Measurements from ENCODE around the gene R3HDM2.
"Not testable (repeated sequence)": the region's sequence is repeated elsewhere in the genome, so short reads cannot be mapped to it uniquely, and the experiment has no call there.

Gene R3HDM2

DNA sequence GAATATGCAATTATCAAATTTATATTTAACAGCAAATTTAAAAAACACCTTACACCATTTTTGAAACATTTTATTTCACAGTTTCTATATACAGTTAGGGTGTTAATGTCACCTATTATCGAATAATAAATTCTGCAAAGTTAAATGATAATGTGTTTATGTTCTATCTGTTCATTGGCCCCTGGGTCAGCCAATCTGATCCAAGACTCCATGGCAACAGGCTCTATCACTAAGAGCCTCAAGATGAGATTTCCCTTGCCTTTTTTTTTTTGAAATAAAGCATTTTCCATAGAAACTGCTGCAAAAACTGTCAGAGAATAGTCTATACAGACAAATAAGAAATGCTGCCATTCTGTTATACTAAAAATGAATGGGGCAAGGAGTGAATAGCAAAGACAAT is 96.6 kb downstream of the R3HDM2 start:
- no peak for DNase-seq (ENCODE audit: low read depth in 1 of 2, low spot score in 1 of 2)

DNA sequence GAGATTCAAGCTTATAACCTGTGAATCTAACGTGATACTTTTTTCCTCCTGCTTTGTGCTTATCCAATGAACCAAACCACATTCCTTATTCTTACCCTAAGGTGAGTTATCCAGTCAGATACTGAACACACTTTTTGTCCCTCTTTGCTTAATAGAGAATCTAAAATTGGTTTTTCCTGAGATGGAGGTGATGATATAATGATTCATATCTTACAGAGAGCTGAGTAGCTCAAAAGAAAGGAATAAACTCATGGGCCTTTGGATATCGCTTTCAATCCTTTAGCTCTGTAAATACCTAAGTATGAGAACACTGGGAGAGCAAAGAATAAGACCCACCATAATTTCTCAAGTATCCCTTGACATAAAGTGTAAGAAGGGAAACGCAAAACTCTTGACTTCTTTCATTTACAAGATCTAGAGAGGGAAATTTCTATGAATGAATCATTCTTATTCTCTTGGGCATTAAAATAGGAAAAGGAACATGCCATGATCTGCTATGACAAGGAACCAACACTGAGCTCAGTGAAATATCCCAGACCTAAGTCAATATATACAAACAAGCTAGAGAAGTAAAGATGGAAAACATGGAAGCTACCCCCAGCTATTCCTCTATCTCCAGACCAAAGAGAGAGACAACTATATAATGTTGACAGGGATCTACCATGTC is 98.1 kb downstream of the R3HDM2 start:
- DNase-seq (ENCODE audit: low read depth in 1 of 2, low spot score in 1 of 2), result no peak

DNA sequence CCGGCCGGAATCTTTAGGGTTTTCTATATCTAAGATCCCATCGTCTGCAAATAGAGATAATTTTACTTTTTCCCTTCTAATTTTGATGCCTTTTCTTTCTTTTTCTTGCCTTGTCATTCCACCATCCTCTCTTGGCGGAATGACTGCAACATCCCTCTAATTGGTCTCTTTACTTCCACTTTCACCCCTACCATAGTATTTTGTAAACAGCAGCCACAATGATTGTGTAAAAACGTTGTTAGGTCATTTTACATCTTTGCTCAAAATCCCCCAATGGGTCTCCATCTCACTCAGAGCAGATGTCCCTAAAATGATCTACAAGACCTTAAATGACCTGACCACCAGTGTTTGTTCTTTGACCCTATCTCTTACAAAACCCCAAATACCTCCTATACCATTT is 99.9 kb downstream of the R3HDM2 start:
- no peak for DNase-seq (ENCODE audit: low read depth in 1 of 2, low spot score in 1 of 2)

DNA sequence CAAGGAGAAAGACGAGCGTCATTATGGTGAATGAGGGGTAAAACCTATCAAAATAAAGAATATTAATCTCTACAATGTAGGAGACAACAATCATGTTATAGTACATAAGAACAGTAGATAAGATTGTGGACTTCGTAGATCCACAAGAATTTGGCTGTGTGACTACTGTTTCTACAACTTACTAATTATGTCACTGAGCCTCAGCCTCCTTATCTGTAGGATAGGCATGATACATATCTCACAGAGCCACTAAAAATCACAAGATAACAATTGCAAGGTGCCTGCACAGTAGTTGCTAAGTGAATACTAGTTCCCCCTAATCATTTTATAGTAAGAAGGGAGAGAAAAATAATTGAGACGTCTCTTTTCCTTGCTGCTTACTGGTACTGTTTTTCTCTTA is 101.6 kb downstream of the R3HDM2 start:
- DNase-seq (ENCODE audit: low read depth in 1 of 2, low spot score in 1 of 2), result no peak

DNA sequence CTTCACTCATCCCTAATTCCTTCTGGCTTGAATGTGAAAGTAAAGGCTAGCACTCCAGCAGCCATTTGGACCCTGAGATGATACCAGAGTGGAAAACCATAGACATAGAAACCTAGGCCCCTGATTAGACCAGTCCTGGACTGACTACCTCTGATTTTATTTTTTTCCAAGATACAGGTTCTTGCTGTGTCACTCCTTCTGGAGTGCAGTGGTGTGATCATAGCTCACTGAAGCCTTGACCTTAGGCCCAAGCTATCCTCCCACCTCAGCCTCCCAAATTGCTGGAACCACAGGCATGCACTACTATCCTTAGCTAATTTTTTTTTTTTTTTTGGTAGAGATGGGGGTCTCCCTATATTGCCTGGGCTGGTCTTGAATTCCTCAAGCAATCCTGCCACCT is 105.4 kb downstream of the R3HDM2 start:
- DNase-seq (ENCODE audit: low read depth in 1 of 2, low spot score in 1 of 2), result no peak

DNA sequence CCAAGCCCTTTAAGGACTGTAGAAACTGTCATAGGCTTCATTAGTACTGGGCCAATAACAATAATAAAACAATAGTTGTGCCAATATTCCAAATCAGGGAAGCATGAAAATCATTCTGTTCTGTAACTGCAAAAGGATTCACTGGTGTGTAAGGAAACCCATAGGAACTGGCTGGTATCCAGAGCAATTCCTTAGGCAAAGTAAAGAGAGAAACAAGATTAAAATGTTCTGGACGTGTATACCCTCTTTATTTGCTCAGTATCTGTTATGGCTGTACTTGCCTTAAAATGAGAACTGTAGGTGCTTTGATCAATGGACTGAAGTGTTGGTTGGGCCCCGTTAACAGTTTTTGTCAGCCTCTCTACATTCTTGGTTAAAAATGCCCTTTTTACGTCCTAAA is 107.4 kb downstream of the R3HDM2 start:
- no peak for DNase-seq (ENCODE audit: low read depth in 1 of 2, low spot score in 1 of 2)

DNA sequence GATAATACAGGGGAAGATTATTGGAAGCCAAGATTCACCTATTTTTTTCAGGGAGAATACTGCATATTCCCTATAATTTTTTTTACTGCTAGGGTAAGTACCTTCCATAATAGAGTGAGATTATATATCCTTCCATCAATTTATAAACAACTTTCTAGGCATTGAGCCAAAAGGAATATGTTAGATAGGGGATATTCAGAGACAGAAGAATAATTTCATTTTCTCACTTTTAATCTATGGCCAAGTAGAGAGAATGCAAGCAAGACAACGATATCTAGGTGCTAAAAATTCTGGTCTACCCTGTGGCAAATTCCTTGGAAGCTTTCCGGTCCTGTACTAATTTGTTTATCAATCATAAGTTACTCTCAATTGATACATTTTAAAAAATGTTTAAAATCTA is 110.2 kb downstream of the R3HDM2 start:
- DNase-seq (ENCODE audit: low read depth in 1 of 2, low spot score in 1 of 2), result no peak

DNA sequence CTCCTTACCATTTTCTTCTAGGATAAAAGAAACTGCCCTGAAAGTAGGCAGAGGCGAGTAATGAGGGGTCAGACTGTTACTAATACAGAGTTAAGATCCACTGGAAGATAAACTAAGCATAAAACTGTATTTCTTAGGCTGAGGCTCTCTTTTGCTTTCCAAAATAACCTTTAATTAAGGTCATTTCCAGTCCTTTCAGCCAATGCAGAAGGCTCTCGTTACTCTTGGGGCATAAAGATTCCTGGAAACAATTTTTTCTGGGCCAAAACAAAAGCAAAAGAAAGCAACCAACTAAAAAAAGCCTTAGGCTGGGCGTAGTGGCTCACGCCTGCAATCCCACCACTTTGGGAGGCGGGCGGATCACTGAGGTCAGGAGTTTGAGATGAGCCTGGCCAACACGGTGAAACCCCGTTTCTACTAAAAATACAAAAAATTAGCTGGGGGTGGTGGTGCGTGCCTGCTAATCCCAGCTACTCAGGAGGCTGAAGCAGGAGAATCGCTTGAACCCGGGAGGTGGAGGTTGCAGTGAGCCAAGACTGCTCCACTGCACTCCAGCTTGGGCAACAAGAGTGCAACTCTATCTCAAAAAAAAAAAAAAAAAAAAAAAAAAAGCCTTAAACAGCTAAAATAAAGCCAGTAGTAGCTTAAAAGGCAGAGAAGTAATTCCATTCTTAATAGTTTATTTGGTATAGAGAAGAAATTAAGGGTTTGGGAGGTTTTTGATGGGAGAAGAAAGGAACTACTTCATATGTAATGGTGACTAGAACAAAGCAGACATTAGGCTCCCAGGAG is 111.0 kb downstream of the R3HDM2 start:
- no peak for DNase-seq (ENCODE audit: low read depth in 1 of 2, low spot score in 1 of 2)

DNA sequence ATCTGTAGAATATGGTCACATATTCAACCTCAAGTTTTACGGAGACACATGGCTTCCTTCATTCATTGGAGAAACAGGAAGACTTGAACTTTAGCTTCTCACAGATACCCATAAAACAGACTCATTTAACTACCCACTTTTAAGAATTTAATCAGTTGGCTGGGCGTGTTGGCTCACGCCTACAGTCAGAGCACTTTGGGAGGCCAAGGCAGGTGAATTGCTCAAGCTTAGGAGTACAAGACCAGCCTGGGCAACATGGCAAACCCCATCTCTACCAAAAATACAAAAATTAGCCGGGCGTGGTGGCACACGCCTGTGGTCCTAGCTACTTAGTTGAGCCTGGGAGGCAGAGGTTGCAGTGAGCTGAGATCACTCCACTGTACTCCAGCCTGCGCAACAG is 115.2 kb downstream of the R3HDM2 start:
- no peak for DNase-seq (ENCODE audit: low read depth in 1 of 2, low spot score in 1 of 2)

DNA sequence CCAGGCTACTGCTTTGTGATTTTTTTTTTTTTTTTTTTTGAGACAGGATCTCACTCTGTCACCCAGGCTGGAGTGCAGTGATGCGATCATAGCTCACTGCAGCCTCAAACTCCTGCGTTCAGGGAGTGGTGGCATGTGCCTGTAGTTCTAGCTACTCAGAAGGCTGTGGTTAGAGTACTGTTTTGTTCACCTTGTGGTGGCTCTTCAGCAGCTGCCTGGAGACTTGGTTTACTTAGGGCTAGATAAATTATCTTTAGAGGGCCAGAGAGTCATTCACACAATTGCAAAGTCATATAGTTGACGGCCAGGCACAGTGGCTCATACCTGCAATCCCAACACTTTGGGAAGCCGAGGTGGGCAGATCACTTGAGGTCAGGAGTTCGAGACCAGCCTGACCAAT is 118.6 kb downstream of the R3HDM2 start:
- not testable (repeated sequence) for DNase-seq (ENCODE audit: low read depth in 1 of 2, low spot score in 1 of 2)

DNA sequence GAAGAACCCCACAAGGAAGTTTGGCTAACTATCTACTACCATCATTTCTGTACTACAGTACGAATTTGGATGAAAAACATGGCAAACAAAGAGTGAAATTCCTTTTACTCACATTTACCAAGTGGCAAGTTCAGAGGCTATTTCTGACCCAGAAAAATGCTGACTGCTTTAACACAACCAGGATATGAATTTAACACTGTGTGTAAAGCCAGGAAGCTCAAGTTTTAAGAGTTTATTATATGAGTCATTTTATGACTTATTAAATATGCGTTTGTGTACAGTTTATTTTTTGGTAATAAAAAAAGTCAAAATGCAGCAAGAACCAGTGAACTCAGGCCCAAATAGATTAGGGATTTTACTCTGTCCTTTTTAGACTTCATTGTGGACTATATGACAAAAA is 121.4 kb downstream of the R3HDM2 start:
- no peak for DNase-seq (ENCODE audit: low read depth in 1 of 2, low spot score in 1 of 2)

DNA sequence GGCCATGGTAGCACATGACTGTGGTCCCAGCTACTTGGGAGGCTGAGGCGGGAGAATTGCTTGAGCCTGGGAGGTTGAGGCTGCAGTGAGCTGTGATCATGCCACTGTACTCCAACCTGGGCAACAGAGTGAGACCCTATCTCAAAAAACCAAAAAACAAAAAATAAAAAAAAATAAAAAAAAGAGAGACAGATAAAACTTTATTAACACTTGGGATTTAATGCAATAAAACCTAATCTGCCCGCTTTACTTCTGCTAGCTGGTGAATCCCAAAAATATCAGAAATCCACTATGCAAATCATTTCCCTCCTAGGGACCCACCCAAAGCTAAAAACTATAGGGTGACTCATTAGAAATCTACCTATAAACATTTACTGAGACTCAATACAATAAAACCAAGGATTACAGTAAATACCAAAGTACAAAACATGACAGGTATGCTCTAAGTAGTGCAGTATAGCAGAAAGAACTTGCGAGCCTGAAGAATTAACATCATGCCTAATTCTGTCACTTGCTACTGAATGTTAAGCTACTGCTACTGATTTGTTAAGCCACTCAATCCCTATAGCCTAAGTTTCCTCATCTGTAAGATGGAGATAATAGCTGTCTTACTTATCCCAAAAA is 129.8 kb downstream of the R3HDM2 start:
- no peak for DNase-seq (ENCODE audit: low read depth in 1 of 2, low spot score in 1 of 2)

DNA sequence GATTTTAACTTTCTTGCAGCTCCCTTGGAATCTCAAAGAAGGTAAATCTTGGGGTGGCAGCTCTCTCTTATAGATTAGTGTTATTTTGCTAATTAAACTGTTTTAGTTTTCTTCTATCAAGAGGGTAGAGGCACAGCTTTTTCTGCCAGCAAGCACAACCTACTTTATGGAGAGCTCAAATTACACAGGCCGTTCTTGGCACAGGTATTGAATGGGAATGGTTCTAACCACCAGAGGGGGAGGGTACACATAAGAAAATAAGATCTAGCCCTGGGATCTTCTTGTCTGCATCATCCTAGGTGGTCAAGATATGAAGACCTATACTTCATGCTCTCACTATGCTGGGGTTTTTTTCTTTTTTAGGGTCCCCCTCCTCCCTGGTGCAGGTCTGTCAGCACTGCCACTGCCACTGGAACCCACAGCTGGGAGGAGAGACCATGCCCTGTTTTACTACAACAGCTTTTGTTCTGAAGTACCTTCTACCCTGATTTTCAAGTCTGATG is 131.3 kb downstream of the R3HDM2 start:
- no peak for DNase-seq (ENCODE audit: low read depth in 1 of 2, low spot score in 1 of 2)

DNA sequence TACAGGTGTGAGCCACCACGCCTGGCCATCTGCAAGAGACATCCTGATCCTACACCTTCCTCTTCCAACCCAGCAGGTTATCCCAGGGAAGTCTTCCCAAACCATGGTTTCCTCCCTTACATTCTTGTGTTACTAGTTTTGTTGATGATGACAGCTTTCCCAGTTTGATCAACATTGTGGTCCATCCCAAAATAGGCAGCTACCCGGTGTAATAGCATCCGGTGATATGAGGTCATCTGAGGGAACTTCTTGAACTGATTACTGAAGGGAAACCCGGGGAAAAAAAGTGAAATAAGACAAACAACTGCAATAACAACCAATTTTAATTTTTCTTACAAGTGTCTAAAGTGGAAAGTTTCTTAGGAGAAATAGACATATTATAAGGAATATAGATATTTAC is 134.6 kb downstream of the R3HDM2 start:
- no peak for DNase-seq (ENCODE audit: low read depth in 1 of 2, low spot score in 1 of 2)

DNA sequence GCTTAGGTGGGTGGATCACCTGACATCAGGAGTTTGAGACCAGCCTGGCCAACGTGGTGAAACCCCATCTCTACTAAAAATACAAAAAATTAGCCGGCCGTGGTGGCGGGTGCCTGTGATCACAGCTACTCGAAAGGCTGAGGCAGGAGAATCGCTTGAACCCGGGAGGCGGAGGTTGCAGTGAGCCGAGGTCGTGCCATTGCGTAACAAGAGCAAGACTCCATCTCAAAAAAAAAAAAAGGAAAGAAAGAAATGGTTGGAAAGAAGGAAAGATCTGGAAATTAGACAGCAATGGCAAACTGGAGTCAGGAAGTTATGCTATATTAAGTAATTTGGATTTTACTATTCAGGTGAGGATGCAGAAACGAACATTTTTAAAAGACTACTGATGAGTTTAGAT is 148.8 kb downstream of the R3HDM2 start:
- DNase-seq (ENCODE audit: low read depth in 1 of 2, low spot score in 1 of 2), result not testable (repeated sequence)

DNA sequence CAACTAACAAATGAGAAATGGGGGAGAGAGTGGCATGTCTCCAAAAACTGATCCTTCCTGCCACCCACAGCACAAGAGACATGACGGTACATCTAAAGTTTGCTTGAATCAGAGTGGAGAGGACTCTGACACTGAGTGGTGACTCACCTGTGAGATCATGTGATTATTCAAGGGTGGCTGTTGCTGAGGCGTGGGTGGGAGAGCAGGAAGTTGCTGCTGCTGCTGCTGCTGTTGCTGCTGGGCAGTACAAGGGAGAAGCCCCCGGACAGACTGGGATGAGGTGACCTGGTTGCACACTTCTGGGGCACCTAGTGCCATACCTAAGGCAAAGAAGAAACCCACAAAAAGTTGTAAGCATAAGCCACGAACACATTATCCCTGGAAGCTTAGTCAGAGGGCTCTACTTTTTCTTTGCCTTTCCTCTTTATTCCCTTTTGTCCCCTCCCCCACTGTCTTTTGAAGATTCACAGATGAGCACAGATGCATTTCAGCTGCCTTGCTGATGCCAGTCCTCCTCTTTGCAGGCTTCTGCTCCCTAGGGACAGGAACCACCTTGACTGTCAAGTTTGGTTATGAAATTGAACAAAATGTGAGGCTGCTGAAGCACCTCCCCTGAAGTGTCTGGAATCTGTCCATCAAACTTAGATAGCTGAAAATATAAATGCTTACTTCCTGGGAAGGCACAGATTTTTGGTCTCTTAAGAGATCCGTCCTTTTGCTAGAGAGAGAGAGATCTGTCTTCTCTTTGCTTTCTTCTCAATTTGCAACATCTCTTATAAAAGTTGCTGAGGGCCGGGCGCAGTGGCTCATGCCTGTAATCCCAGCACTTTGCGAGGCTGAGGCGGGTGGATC is 150.4 kb downstream of the R3HDM2 start:
- peak; percentile 46 to 80 for DNase-seq (ENCODE audit: low read depth in 1 of 2, low spot score in 1 of 2)

DNA sequence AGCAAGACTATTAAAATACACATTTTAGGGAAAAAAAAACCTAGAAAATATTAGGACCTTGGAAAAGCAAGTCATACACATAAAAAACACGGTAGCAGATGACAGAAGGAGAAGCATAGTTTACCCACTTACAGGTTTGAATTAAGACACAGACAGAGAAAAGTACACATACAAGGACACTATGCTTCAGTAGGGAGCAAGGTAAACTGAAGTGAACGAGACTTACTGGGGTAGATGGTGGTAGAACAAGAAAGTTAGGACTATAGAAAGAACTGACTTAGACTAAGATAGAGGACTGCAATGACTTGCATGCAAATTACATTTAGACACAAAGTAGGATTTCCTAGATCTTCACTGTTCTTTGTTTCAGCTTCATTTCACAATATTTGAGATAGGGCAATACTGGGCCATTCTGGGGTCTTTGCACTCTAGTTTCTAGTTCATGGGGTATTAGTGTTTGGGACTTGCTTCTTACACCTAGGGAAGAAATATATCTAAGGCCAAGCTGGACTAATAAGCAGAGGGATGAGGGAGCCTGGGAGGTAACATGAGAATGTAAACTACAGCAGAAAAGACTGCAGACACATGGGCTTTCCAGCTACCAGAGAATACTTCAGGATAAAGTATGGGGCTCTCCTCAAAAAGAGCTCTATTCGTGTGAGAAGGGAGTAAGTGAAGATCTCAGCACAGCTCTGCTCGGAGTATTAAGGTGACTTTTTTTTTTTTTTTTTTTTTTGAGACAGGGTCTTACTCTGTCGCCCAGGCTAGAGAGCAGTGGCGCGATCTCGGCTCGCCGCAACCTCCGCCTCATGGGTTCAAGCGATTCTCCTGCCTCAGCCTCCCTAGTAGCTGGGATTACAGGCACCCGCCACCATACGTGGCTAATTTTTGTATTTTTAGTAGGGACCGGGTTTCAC is 152.1 kb downstream of the R3HDM2 start:
- DNase-seq (ENCODE audit: low read depth in 1 of 2, low spot score in 1 of 2), result no peak

DNA sequence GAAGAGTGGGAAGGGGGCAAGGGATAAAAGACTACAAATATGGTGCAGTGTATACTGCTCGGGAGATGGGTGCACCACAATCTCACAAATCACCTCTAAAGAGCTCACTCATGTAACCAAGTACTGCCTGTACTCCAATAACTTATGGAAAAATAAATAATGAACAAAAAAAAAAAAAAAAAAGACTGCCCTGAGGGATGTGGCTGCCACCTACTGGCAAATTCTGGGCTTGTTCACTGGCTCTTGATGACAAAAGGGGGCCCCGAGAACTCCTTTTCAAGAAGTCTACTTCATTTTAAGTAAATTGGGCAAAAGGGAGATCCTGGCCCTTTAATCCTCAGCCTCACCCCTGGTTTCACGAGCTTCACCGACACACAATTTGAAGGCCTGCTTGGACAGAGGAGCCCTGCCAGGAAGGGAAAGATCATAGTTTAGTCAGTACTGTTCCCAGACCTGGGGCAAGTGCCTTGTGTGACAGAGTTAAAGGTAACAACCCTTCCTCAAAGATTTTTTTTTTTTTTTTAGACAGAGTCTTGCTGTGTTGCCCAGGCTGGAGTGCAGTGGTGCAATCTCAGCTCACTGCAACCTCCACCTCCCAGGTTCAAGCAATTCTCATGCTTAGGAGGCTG is 153.8 kb downstream of the R3HDM2 start:
- DNase-seq (ENCODE audit: low read depth in 1 of 2, low spot score in 1 of 2), result no peak

DNA sequence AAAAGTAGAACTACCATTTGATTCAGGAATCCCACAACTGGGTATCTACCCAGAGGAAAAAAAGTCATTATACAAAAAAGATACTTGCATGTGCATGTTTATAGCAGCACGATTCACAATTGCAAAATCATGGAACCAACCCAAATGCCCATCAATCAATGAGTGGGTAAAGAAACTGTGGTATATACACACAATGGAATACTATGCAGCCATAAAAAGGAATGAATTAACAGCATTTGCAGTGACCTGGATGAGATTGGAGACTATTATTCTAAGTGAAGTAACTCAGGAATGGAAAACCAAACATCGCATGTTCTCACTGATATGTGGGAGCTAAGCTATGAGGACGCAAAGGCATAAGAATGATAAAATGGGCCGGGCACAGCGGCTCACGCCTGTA is 154.6 kb downstream of the R3HDM2 start:
- not testable (repeated sequence) for DNase-seq (ENCODE audit: low read depth in 1 of 2, low spot score in 1 of 2)

DNA sequence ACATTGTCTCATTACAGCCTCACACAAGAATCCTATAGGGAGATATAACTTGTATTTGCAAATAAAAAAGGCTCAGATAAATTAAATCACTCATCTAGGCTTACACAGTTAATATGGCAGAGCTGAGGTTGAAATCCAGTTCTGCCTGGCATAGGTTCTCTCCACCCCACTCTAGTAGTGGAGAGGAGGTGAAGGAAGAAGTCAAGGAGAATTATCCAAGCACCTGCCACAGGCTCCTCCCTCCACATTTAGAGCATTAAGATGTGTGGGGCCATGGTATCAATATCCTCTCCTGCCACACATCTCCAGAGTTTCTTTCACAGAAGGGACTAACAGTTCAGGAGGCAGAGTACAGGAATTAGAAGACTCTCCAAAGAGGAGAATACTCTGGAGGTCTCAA is 157.3 kb downstream of the R3HDM2 start:
- no peak for DNase-seq (ENCODE audit: low read depth in 1 of 2, low spot score in 1 of 2)
